ENCODE results near the gene OR6P1.

The OR6P1 gene

DNA sequence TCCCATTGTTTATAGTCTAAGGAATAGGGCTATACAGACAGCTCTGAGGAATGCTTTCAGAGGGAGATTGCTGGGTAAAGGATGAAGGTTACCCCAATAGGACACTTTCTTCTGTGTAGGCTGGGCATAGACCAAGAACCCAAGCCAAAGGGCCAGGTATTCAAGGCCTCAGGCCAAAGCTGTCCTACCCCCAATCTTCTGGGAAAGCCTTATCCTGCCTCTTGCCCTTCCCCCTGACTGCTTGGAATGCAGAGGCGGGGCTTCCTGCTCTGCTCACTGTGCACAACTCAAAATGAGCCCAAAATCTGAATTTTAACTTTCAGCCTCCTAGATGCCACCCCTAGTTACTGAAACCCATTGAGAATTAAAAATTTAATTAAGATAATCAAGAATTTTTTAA, 36.9 kb upstream of the OR6P1 start:
- Histone ChIP-seq H3K9me3 (ENCODE audit: low read length) (no peaks in the 10 kb centered on the region), H3K9ac (ENCODE audit: low read length) (no peak overlapping the region), H3K4me2 (ENCODE audit: low read length) (no peak overlapping the region), H3K27ac (ENCODE audit: low read depth, low read length, poor library complexity, severe bottlenecking) (no peak overlapping the region), H3K4me1 (ENCODE audit: insufficient read depth, low read length, severe bottlenecking) (no peaks in the 10 kb centered on the region), H2AFZ (ENCODE audit: low read length) (no peak overlapping the region), H4K20me1 (ENCODE audit: insufficient read depth, low read length) (no peaks in the 10 kb centered on the region), H3F3A (ENCODE audit: insufficient read depth, low read length) (no peaks in the 10 kb centered on the region), H3K79me2 (ENCODE audit: insufficient read depth, low read length) (no peaks in the 10 kb centered on the region), H3K9me2 (ENCODE audit: low read depth, low read length) (no peaks in the 10 kb centered on the region), H3K27me3 (ENCODE audit: insufficient read depth, low read length) (no peaks in the 10 kb centered on the region), H3K36me3 (ENCODE audit: insufficient read depth, low read length) (no peaks in the 10 kb centered on the region), H3K4me3 (ENCODE audit: low read depth, low read length, poor library complexity, severe bottlenecking) (no peak overlapping the region)
- no peak for TF ChIP-seq CTCF (IDR thresholded peaks at IDR 0.05; ENCODE audit: low read length)
- TF ChIP-seq EZH2 (IDR thresholded peaks at IDR 0.05; ENCODE audit: borderline replicate concordance, low read length), result no peak

- H3K27ac ChIP-seq (ENCODE audit: low read depth, low read length, poor library complexity, severe bottlenecking), result no peak within 1 kb of the TSS
- TF ChIP-seq EZH2 (IDR thresholded peaks at IDR 0.05; ENCODE audit: borderline replicate concordance, low read length) (no peak), CTCF (IDR thresholded peaks at IDR 0.05; ENCODE audit: low read length) (no peak)
Measured at GRCh38 chr1:158604968-158605367, 34.6 kb upstream of the OR6P1 start, which contains the start of gene OR10Z1. TSS of gene OR10Z1 (plus strand) at chr1:158605268. CDS start at chr1:158606439, 1,171 bp downstream.

GRCh38 chr1:158600735-158601134, 30.4 kb upstream of the OR6P1 start:
- Histone ChIP-seq H3K9me3 (ENCODE audit: low read length) (no peaks in the 10 kb centered on the region), H3K4me2 (ENCODE audit: low read length) (no peak overlapping the region), H3K9ac (ENCODE audit: low read length) (no peak overlapping the region), H3K79me2 (ENCODE audit: insufficient read depth, low read length) (no peaks in the 10 kb centered on the region), H3K27me3 (ENCODE audit: insufficient read depth, low read length) (no peaks in the 10 kb centered on the region), H2AFZ (ENCODE audit: low read length) (no peak overlapping the region), H3K9me2 (ENCODE audit: low read depth, low read length) (no peaks in the 10 kb centered on the region), H3K4me1 (ENCODE audit: insufficient read depth, low read length, severe bottlenecking) (no peaks in the 10 kb centered on the region), H3K4me3 (ENCODE audit: low read depth, low read length, poor library complexity, severe bottlenecking) (no peak overlapping the region), H3K27ac (ENCODE audit: low read depth, low read length, poor library complexity, severe bottlenecking) (no peak overlapping the region), H4K20me1 (ENCODE audit: insufficient read depth, low read length) (no peaks in the 10 kb centered on the region), H3K36me3 (ENCODE audit: insufficient read depth, low read length) (no peaks in the 10 kb centered on the region), H3F3A (ENCODE audit: insufficient read depth, low read length) (no peaks in the 10 kb centered on the region)
- TF ChIP-seq EZH2 (IDR thresholded peaks at IDR 0.05; ENCODE audit: borderline replicate concordance, low read length) (no peak), CTCF (IDR thresholded peaks at IDR 0.05; ENCODE audit: low read length) (no peak)

More at GRCh38 chr1:158604968-158605367, 34.6 kb upstream of the OR6P1 start, which contains the start of gene OR10Z1:
- Histone ChIP-seq H3K4me3 (ENCODE audit: low read depth, low read length, poor library complexity, severe bottlenecking) (no peak within 1 kb of the TSS), H3K79me2 (ENCODE audit: insufficient read depth, low read length) (no peaks in the 10 kb centered on the region), H3K9me2 (ENCODE audit: low read depth, low read length) (no peaks in the 10 kb centered on the region), H3F3A (ENCODE audit: insufficient read depth, low read length) (no peaks in the 10 kb centered on the region), H2AFZ (ENCODE audit: low read length) (no peak within 1 kb of the TSS), H3K9ac (ENCODE audit: low read length) (no peak within 1 kb of the TSS), H3K4me1 (ENCODE audit: insufficient read depth, low read length, severe bottlenecking) (no peaks in the 10 kb centered on the region), H3K27me3 (ENCODE audit: insufficient read depth, low read length) (no peaks in the 10 kb centered on the region), H3K4me2 (ENCODE audit: low read length) (no peak within 1 kb of the TSS), H4K20me1 (ENCODE audit: insufficient read depth, low read length) (no peaks in the 10 kb centered on the region), H3K36me3 (ENCODE audit: insufficient read depth, low read length) (no peaks in the 10 kb centered on the region), H3K9me3 (ENCODE audit: low read length) (no peaks in the 10 kb centered on the region)
